ENCODE data around the gene GOSR2.
A peak's percentile ranks its signal among the peaks of the same experiment; 100 is the strongest.

Gene GOSR2

DNA sequence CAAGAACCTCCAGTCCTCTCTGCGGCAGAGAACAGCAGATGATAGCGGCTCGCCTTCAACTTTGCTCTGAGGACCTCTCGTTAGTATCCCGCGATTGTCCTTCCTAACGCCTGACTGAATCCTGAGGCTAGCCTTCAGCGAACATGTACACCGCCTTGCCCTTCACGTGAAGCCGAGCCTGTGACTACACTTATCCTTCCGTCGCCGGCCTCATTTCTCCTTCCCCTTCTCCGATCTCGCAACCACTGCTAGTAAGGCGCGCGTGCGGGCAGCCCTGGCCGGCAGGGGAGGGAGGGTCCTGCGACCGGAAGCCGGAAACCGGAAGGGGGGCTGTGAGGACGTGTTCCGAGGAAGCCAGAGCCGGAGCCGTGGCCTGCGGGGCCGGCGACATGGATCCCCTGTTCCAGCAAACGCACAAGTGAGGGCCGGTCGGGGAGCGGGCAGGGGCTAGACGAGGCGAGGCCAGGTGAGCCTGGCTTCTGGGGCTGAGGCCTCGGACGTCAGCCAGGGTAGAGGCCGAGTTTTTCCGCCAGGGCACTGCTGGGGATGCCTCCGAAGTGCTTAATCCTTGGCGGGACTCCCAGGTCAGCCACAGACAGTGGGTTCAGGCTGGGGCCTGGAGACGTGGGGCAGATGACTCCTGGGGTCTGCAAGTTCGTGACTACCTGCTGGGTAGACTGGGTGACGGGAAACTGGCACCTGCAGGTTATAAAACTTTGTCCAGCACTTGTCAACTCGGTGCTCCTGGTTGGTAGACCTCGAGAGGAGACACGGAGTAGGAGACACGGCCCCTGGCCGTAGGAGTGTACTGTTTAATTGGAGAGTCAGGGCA, at the start of gene GOSR2:
TSS of gene GOSR2 (plus strand) at position 357 of the 832 bp plus-strand sequence. CDS start at position 390, 33 bp downstream.
- Histone ChIP-seq H3K27me3 (replicated peaks; ENCODE audit: control insufficient read depth, insufficient read depth, low read length) (no peaks in the 10 kb centered on the region), H3K4me3 (replicated peaks; ENCODE audit: low read depth, low read length) (peak within 1 kb of the TSS; percentile 84), H3K36me3 (ENCODE audit: control insufficient read depth, insufficient read depth, low read length) (no peaks in the 10 kb centered on the region; the same call in 1 of the 2 replicates)
- TF ChIP-seq, protein P1, sequence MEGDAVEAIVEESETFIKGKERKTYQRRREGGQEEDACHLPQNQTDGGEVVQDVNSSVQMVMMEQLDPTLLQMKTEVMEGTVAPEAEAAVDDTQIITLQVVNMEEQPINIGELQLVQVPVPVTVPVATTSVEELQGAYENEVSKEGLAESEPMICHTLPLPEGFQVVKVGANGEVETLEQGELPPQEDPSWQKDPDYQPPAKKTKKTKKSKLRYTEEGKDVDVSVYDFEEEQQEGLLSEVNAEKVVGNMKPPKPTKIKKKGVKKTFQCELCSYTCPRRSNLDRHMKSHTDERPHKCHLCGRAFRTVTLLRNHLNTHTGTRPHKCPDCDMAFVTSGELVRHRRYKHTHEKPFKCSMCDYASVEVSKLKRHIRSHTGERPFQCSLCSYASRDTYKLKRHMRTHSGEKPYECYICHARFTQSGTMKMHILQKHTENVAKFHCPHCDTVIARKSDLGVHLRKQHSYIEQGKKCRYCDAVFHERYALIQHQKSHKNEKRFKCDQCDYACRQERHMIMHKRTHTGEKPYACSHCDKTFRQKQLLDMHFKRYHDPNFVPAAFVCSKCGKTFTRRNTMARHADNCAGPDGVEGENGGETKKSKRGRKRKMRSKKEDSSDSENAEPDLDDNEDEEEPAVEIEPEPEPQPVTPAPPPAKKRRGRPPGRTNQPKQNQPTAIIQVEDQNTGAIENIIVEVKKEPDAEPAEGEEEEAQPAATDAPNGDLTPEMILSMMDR (IDR thresholded peaks at IDR 0.05; ENCODE audit: insufficient read depth, low read length, poor library complexity, severe bottlenecking): no peak
- peak; percentile 95 for DNase-seq (ENCODE audit: extremely low read depth, insufficient read length)

DNA sequence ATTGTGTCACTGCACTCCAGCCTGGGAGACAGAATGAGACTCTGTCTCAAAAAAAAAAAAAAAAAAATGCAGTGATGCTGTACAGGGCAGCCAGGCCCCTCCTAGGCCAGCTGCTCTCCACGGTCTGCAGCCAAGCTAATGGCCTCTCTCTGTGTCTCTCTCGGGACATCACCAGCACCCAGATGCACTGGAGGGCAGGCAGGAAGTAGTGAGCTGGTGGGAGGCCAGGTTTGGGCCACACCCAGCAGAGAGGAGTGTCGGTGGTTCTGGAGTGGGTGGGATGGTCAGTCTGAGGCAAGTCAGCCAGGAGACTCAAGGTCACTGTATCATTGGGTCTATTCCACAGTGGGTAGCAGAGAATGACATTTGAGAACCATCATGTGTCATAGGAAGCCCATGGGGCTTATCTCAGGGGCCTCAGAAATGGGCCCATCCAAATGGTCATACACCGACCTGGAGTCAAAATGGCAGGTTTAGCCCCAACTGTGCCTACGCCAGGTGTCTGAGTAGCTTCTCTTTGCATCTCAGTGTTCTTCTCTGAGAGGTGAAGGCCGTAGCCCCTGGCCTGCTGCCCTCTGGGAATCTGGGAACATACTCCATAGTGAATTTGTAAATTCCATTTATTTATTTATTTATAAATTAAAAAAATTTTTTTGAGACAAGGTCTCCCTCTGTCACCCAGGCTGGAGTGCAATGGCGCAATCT, 48.9 kb upstream of the GOSR2 start:
- TF ChIP-seq, protein P1 (IDR thresholded peaks at IDR 0.05; ENCODE audit: insufficient read depth, low read length, poor library complexity, severe bottlenecking): no peak
- H3K36me3 ChIP-seq (ENCODE audit: control insufficient read depth, insufficient read depth, low read length): no peaks in the 10 kb centered on the region
- no peaks in the 10 kb centered on the region; the same call in 1 of the 2 replicates for H3K27me3 ChIP-seq (replicated peaks; ENCODE audit: control insufficient read depth, insufficient read depth, low read length)
- no peak overlapping the region for H3K4me3 ChIP-seq (replicated peaks; ENCODE audit: low read depth, low read length)
- DNase-seq (ENCODE audit: extremely low read depth, insufficient read length): no peak

DNA sequence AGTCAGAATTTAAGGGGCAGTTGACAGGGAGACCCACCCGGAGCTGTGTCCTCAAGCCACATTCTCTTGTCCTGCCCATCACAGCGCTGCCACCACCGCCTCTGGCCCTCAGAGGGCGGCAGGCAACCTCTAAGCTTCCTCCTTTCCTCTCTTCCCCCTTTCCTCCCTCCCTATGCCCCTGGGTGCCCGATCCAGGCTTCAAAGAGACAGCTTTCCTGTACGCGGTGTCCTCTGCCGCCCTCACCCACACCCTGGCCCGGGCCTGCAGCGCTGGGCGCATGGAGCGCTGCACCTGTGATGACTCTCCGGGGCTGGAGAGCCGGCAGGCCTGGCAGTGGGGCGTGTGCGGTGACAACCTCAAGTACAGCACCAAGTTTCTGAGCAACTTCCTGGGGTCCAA, 48.1 kb upstream of the GOSR2 start:
- H3K27me3 ChIP-seq (replicated peaks; ENCODE audit: control insufficient read depth, insufficient read depth, low read length): no peaks in the 10 kb centered on the region; the same call in 1 of the 2 replicates
- TF ChIP-seq, protein P1 (IDR thresholded peaks at IDR 0.05; ENCODE audit: insufficient read depth, low read length, poor library complexity, severe bottlenecking): no peak
- no peaks in the 10 kb centered on the region for H3K36me3 ChIP-seq (ENCODE audit: control insufficient read depth, insufficient read depth, low read length)
- no peak for DNase-seq (ENCODE audit: extremely low read depth, insufficient read length)
- H3K4me3 ChIP-seq (replicated peaks; ENCODE audit: low read depth, low read length): no peak overlapping the region

DNA sequence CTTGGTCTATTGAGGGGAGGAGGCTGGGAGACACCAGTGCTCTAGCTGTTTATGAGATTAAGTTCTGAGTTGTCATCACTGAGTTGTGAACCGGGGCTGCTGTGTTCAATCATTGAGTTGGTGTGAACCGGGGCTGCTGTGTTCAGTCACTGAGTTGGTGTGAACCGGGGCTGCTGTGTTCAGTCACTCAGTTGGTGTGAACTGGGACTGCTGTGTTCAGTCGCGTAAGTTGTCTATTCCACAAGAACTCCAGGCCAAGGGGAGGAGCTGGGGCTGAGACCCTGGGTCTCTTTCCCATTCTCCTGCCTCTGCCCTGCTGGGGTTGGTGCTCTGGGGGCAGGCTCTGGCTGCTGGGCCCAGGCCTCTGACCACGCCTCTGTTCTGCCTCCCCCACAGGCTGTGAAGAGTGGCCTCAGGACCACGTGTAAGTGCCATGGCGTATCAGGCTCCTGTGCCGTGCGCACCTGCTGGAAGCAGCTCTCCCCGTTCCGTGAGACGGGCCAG, 47.1 kb upstream of the GOSR2 start:
- H3K36me3 ChIP-seq (ENCODE audit: control insufficient read depth, insufficient read depth, low read length): no peaks in the 10 kb centered on the region
- no peaks in the 10 kb centered on the region; the same call in 1 of the 2 replicates for H3K27me3 ChIP-seq (replicated peaks; ENCODE audit: control insufficient read depth, insufficient read depth, low read length)
- no peak overlapping the region for H3K4me3 ChIP-seq (replicated peaks; ENCODE audit: low read depth, low read length)
- DNase-seq (ENCODE audit: extremely low read depth, insufficient read length): no peak
- TF ChIP-seq, protein P1 (IDR thresholded peaks at IDR 0.05; ENCODE audit: insufficient read depth, low read length, poor library complexity, severe bottlenecking): no peak

DNA sequence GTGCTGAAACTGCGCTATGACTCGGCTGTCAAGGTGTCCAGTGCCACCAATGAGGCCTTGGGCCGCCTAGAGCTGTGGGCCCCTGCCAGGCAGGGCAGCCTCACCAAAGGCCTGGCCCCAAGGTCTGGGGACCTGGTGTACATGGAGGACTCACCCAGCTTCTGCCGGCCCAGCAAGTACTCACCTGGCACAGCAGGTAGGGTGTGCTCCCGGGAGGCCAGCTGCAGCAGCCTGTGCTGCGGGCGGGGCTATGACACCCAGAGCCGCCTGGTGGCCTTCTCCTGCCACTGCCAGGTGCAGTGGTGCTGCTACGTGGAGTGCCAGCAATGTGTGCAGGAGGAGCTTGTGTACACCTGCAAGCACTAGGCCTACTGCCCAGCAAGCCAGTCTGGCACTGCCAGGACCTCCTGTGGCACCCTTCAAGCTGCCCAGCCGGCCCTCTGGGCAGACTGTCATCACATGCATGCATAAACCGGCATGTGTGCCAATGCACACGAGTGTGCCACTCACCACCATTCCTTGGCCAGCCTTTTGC, 46.5 kb upstream of the GOSR2 start:
- Histone ChIP-seq H3K4me3 (replicated peaks; ENCODE audit: low read depth, low read length) (no peak overlapping the region), H3K27me3 (replicated peaks; ENCODE audit: control insufficient read depth, insufficient read depth, low read length) (no peaks in the 10 kb centered on the region; the same call in 1 of the 2 replicates), H3K36me3 (ENCODE audit: control insufficient read depth, insufficient read depth, low read length) (no peaks in the 10 kb centered on the region)
- TF ChIP-seq, protein P1 (IDR thresholded peaks at IDR 0.05; ENCODE audit: insufficient read depth, low read length, poor library complexity, severe bottlenecking): peak; percentile 65
- no peak for DNase-seq (ENCODE audit: extremely low read depth, insufficient read length)

Data from GM06990 (cell line).